Ramos (cell line): ENCODE data around the gene CEACAM3.

Experiments used
- in situ Hi-C: fragments of 300-500 bp; cut with MboI; formaldehyde crosslinking; loops from one replicate; pipeline ENCODE4 v1.14.3; 2022; ENCODE audit warnings: low sequenced_read_pairs; ENCODE audit not compliant: unreplicated experiment

Gene CEACAM3

GRCh38 chr19:41792513-41793413, 3.6 kb upstream of the CEACAM3 start:
- in situ Hi-C loops, result no loop called here

GRCh38 chr19:41793414-41793727, 3.0 kb upstream of the CEACAM3 start:
- in situ Hi-C loops, result no loop called here

GRCh38 chr19:41795031-41795461, 1.3 kb upstream of the CEACAM3 start:
- in situ Hi-C loops, result no loop called here

- in situ Hi-C loops, result no loop called here
Measured at GRCh38 chr19:41796901-41797300, 514 bp downstream of the CEACAM3 start.

- in situ Hi-C loops, result no loop called here
Measured at GRCh38 chr19:41799444-41800000, 3.1 kb downstream of the CEACAM3 start.

- in situ Hi-C loops, result no loop called here
Measured at GRCh38 chr19:41801031-41801430, 4.6 kb downstream of the CEACAM3 start.

GRCh38 chr19:41801792-41802211, 5.4 kb downstream of the CEACAM3 start:
- in situ Hi-C loops, result no loop called here

GRCh38 chr19:41802770-41803169, 6.4 kb downstream of the CEACAM3 start:
- in situ Hi-C loops, result no loop called here

- in situ Hi-C loops, result no loop called here
Measured at GRCh38 chr19:41804336-41804735, 7.9 kb downstream of the CEACAM3 start.

GRCh38 chr19:41807176-41807575, 10.8 kb downstream of the CEACAM3 start:
- in situ Hi-C loops, result no loop called here

- in situ Hi-C loops, result no loop called here
Measured at GRCh38 chr19:41808663-41809566, 12.5 kb downstream of the CEACAM3 start.

GRCh38 chr19:41810301-41810700, 13.9 kb downstream of the CEACAM3 start:
- in situ Hi-C loops, result no loop called here

- in situ Hi-C loops, result no loop called here
Measured at GRCh38 chr19:41811036-41811435, 14.6 kb downstream of the CEACAM3 start.

GRCh38 chr19:41811981-41812380, 15.6 kb downstream of the CEACAM3 start:
- in situ Hi-C loops, result no loop called here

- in situ Hi-C loops, result no loop called here
Measured at GRCh38 chr19:41813911-41814310, 17.5 kb downstream of the CEACAM3 start.

- in situ Hi-C loops, result no loop called here
Measured at GRCh38 chr19:41815301-41815700, 18.9 kb downstream of the CEACAM3 start.

- in situ Hi-C loops, result no loop called here
Measured at GRCh38 chr19:41816761-41817160, 20.4 kb downstream of the CEACAM3 start.

- in situ Hi-C loops, result no loop called here
Measured at GRCh38 chr19:41821003-41821735, 24.8 kb downstream of the CEACAM3 start.

- in situ Hi-C loops, result no loop called here
Measured at GRCh38 chr19:41837981-41838708, 41.8 kb downstream of the CEACAM3 start.

- in situ Hi-C loops, result no loop called here
Measured at GRCh38 chr19:41839211-41839610, 42.8 kb downstream of the CEACAM3 start.
